ENCODE data around the gene USP5.

USP5 gene

DNA sequence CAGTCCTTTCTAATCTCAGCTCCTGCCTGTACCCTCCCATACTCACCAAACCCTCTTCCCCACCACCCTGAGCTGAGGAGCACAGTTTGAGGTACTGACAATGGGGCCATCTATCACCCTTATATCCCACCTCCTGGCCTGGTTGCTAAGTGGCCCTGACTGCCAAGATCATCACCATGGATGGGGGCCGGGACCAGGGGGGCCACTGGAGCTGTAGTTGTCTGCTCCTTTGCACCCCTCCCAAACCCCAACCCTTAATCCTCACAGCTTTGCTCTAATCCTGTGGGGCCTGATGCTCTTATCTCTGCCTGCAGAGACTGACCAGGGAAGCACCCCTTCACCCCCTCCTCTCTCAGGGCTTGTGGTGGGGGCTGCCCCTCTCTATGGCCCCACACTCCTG is 11.6 kb upstream of the USP5 start:
- DNase-seq (ENCODE audit: low spot score) = no peak

DNA sequence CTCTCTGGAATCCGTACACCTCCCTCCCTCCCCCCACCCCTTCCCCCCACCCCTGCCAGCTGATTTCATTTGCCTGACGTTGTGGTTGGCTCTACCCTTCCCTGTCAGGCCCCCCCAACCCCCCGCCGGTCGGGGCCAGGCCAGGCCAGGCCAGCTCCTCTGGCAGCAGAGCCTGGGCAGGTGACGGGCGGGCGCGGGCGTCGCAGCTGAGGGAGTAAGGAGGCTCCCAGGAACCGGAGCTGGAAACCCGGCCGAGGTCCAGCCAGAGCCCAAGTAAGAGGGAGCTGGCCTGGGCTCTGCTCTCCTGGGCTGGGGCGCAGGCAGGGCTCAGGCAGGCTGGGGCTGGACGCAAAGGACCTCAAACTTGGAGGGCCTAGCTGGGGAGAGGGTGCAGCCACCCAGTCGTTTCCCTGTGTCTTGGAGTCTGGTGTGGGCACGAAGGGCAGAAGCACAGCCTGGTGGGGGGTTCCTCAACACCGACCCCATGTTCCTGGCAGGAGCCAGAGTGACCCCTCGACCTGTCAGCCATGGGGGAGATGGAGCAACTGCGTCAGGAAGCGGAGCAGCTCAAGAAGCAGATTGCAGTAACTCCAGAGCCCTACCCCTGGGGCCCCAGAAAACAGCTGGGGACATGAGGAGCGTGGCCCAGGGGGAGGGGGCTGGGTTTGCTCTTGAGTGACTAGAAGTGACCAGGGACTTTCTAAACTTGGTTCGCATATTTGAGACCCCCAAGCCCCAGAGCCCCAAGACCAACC is 11.0 kb upstream of the USP5 start, which contains the start of gene GNB3:
Gene GNB3, plus strand, starts transcription at position 165 of the 755 bp plus-strand sequence. Its CDS starts 363 bp downstream, at position 528.
- no peak for DNase-seq (ENCODE audit: low spot score)

DNA sequence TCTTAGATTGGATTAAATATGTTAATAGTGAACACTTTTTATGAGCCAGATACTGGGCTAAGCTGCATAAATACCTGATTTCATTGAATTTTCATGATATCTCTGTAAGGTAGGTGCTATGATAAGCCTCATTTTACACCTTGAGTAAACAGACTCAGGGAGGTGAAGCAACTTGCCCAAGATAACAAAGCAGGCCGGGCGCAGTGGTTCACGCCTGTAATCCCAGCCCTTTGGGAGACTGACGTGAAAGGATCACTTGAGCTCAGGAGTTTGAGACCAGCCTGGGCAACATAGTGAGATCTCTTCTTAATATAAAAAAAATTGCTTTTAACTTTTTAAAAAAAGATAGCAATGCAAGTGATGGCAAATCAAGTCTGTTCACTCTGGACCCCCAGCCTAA is 9.9 kb upstream of the USP5 start:
- no peak for DNase-seq (ENCODE audit: low spot score)

- DNase-seq (ENCODE audit: low spot score) = peak; percentile 61
Observed at GRCh38 chr12:6843118-6843902, 8.6 kb upstream of the USP5 start.

DNA sequence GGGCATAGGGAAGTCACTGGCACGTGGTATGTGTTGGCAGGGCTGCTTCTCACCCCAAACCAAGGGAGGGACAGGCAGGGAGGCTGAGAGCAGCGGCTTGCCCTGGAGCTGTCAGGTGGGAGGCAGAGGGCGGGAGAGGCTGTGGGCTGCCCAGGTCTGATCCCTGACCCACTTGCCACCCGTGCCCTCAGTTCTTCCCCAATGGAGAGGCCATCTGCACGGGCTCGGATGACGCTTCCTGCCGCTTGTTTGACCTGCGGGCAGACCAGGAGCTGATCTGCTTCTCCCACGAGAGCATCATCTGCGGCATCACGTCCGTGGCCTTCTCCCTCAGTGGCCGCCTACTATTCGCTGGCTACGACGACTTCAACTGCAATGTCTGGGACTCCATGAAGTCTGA is 6.6 kb upstream of the USP5 start:
- no peak for DNase-seq (ENCODE audit: low spot score)

DNA sequence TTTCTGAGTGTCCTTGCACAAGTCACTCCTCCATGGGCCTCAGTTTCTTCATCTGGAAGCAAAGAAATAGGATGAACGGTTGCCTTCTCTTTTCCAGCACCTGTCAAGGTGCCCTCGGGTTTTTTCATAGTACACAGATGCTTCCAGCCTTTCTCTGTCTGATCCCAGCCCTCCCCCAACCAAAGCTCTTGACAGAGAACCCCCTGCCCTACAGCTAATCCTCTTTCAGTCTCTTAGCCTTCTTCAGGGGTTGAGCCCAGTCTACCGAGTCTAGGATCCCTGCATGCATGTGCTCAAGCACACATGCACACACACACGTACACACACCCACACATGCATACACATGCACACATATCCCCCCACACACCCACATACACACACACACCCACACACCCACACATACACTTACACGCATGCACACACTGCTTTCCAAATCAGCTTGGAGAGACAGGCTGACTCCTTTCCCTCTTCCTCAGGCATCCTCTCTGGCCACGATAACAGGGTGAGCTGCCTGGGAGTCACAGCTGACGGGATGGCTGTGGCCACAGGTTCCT is 5.6 kb upstream of the USP5 start:
- no peak for DNase-seq (ENCODE audit: low spot score)

GRCh38 chr12:6847676-6848075 is 4.3 kb upstream of the USP5 start:
- DNase-seq (ENCODE audit: low spot score) = no peak

DNA sequence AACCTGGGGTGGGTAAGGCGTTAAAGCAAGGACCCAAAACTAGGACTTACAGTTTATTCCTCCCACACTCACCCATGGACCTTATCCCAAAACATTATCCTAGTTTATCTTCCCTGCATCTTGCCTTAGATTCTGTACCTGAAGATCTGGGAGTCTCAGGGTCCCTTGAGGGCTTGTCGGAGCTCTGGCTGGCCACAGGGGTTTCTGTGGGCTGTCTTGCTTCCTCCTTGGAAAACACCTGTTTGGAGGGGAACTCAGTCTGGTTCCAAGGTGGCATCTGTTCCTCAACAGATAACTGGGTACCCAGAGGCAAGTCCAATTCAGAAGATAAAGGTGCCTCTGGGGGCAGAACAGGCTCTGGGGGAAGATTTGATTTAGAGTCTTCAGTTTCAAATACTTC is 2.5 kb upstream of the USP5 start:
- no peak for DNase-seq (ENCODE audit: low spot score)

DNA sequence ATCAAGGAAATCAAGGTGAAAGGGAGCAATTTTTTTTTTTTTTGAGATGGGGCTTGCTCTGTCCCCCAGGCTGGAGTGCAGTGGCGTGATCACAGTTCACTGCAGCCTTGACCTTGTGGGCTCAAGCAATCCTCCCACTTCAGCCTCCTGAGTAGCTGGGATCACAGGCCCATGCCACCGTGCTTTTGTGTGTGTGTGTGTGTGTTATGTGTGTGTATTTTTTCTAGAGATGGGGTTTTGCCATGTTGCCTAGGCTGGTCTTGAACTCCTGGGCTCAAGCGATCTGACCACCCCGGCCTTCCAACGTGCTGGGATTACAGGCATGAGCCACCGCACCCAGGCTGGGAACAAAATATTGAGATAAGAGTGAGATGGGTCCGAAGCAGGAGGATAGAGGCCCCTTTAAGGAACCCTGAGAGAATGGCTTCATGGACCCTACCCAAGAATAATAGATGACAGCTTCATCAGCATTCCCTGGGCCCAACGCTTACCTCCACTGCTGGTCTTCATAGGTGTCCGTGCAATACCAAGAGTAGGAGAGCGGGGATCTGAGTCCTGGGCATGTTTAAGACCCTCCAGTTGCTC is 1.9 kb upstream of the USP5 start:
- DNase-seq (ENCODE audit: low spot score) = no peak

GRCh38 chr12:6850796-6851152 is 1.2 kb upstream of the USP5 start:
- no peak for DNase-seq (ENCODE audit: low spot score)

DNA sequence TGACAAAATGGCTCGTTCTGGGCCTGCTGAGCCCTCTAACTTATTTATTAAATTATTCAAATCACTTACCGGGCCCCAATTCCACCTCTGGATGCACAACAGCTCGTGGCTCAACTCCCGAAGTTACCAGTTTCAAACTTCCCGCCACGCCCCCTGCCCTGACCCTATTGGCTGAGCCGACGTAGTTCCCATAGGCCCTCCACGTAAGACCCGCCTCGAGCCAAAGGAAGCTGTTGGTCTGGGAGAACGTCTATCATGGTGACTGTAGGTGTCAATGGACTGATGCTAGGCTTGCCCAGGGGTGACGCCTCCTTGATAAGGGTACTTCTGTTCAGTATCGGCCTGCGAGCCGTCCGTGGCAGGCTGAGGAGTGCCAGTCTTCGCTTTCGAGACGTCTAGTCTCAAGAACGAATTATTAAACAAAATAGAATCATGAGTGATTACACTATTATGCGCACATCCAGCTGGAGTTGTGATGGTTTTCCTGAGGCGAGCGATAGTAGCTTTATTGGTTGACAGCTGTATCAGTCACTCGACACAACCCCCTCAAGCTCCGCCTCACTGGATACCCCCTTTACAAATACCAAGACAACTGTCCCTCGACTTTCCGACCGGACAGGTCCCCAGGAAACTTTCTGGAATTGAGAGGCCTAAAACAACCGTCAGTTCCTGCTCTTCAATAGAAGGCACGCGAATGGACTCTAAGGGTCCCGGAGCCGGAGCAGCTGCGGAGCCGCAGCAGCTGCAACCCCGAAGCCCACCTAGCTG is 613 bp upstream of the USP5 start, which contains the start of gene CDCA3:
Gene CDCA3, minus strand, starts transcription at position 134 of the 768 bp plus-strand sequence. CDS start 334 bp downstream, outside the sequence.
- peak; percentile 99 for DNase-seq (ENCODE audit: low spot score)

DNA sequence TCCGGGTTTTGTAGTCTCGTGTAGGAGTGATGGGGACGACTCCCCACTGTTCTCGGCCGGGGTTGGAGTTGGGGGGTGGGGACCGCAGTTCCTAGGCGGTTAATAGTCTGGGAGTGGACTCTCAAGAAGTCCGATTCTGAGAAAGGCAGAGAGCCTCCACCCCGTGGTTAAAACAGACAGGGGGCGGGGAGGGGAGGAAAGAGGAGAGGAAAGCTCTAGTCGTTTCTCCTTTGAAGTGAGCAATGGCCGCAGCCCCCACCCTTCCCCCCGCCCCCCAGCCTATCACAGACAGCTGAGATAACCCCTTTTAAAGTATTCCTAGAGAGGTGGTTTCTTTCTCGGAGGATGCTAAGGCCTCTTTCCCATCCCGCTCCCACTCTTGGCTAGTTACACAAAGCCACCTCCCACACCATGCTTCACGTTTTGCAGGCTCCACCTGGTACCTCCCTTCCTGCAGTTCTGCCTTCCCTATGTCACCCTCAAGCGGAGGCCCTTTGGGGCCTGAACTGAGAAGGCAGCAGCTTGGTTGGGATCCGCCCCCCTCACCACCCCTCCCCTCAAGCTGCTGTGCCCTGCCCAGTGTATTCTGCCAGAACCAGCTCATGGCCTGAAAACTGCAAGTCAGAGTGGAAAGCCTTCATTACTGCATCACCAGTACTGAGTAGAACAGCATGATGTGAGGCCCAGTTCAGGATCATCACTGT is 853 bp downstream of the USP5 start:
- no peak for DNase-seq (ENCODE audit: low spot score)

DNA sequence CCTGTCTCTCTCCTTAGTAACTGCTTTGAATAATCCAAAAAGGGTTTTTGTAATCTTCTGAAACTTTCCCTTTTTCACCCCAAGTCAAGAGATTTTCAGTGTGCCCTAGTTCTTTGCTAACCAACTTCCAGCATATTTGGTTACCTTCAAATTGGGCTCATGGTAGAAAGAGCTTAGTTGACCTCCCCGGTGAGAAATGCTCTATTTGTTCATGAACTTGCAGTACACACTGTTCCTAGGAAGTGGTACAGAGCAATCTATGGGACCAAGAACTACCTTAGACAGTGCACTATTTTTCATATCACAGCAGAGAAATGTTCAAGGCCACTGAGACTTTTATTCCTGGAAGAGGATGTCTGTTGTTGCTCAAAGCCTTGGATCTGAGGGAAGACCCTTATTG is 1.7 kb downstream of the USP5 start:
- DNase-seq (ENCODE audit: low spot score) = no peak

DNA sequence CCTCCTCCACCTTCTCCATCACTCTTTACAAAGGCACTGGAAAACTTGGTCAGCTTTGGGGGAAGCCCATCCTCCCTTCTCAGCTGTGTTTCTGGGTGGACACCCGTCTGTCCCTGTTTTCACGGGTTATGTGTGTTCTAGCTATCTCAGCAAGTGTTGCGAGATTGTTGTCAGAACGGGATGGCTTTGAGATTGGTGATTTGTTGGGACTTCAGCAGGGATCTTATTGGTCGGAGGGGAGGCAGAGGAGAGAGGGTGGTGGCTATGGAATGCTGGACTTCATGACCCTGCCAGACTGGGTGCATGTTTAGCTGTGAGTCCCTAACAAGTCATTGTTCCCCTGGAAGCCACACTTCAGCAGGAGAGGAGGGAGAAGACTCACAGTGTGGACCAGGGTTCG is 2.1 kb downstream of the USP5 start:
- DNase-seq (ENCODE audit: low spot score) = no peak

- no peak for DNase-seq (ENCODE audit: low spot score)
Observed at GRCh38 chr12:6855322-6855721, 3.4 kb downstream of the USP5 start.

GRCh38 chr12:6858799-6859198 is 6.8 kb downstream of the USP5 start:
- DNase-seq (ENCODE audit: low spot score) = no peak

- no peak for DNase-seq (ENCODE audit: low spot score)
Observed at GRCh38 chr12:6860116-6860515, 8.2 kb downstream of the USP5 start.

- no peak for DNase-seq (ENCODE audit: low spot score)
Observed at GRCh38 chr12:6860942-6861341, 9.0 kb downstream of the USP5 start.

GRCh38 chr12:6861391-6861790 is 9.4 kb downstream of the USP5 start:
- no peak for DNase-seq (ENCODE audit: low spot score)

DNA sequence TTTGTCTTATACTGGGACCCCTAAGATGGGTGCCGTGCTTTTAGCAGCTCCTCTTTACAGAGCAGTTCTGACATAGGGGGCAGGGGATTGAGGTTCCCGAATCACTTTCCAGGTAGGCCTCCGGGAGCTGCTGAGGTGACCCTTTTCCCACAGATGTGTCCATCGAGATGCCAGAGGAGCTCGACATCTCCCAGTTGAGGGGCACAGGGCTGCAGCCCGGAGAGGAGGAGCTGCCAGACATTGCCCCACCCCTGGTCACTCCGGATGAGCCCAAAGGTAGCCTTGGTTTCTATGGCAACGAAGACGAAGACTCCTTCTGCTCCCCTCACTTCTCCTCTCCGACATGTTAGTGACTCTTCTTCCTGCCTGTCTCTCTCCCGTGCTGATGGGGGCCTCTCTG is 11.1 kb downstream of the USP5 start:
- no peak for DNase-seq (ENCODE audit: low spot score)

GRCh38 chr12:6863586-6864321 is 11.8 kb downstream of the USP5 start:
- DNase-seq (ENCODE audit: low spot score) = no peak
